Parathyroid adenoma (tissue), 2 donors: Measurements from ENCODE around the gene DSG2.

ENCODE experiments used
- H2AFZ ChIP-seq: fragments of 300-600 bp; sonication (generic); one replicate; pipeline ENCODE4 v1.7.0; 2017; ENCODE audit warnings: antibody characterized with exemption, mild to moderate bottlenecking
- H3K27ac ChIP-seq: fragments of 300-600 bp; sonication (generic); one replicate; pipeline ENCODE4 v1.7.0; 2017
- H3K27me3 ChIP-seq: fragments of 300-600 bp; sonication (generic); one replicate; pipeline ENCODE4 v1.7.0; 2017; ENCODE audit warnings: low read length; ENCODE audit not compliant: control insufficient read depth, insufficient read depth
- H3K36me3 ChIP-seq: fragments of 300-600 bp; sonication (generic); one replicate; pipeline ENCODE4 v1.7.0; 2017; ENCODE audit warnings: low read length; ENCODE audit not compliant: control insufficient read depth, insufficient read depth
- H3K4me1 ChIP-seq: fragments of 300-600 bp; sonication (generic); one replicate; pipeline ENCODE4 v1.7.0; 2017; ENCODE audit warnings: control low read depth
- H3K4me2 ChIP-seq: fragments of 300-600 bp; sonication (generic); one replicate; pipeline ENCODE4 v1.7.0; 2017; ENCODE audit warnings: low read length
- H3K4me3 ChIP-seq: fragments of 300-600 bp; sonication (generic); one replicate; pipeline ENCODE4 v1.7.0; 2017; ENCODE audit warnings: low read depth, low read length
- H3K79me2 ChIP-seq: fragments of 300-600 bp; sonication (generic); one replicate; pipeline ENCODE4 v1.7.0; 2017; ENCODE audit warnings: control low read depth
- H3K9ac ChIP-seq: fragments of 300-600 bp; sonication (generic); one replicate; pipeline ENCODE4 v1.7.0; 2017; ENCODE audit warnings: mild to moderate bottlenecking
- H3K9me3 ChIP-seq: fragments of 300-600 bp; sonication (generic); one replicate; pipeline ENCODE4 v1.7.0; 2017; ENCODE audit warnings: low read length; ENCODE audit not compliant: control insufficient read depth
- CTCF ChIP-seq: fragments of 300-600 bp; sonication (generic); IDR thresholded peaks from one replicate; pipeline ENCODE4 v1.7.0; 2017; ENCODE audit warnings: antibody characterized with exemption, mild to moderate bottlenecking
- donor health status: primary hyperparathyroidism.

The DSG2 gene

GRCh38 chr18:31497404-31497835, 557 bp upstream of the DSG2 start:
- peaks cover 9% of the 10 kb centered on the region for H3K4me1 ChIP-seq
- peak overlapping the region; percentile 67 for H3K4me2 ChIP-seq
- peak overlapping the region; percentile 98 for H3K4me3 ChIP-seq
- no peaks in the 10 kb centered on the region for H3K36me3 ChIP-seq
- no peaks in the 10 kb centered on the region for H3K9me3 ChIP-seq
- H3K9ac ChIP-seq = peak overlapping the region; percentile 69
- H2AFZ ChIP-seq = peak overlapping the region; percentile 94
- peaks cover 18% of the 10 kb centered on the region for H3K79me2 ChIP-seq
- TF ChIP-seq CTCF = peak; percentile 6
- H3K27ac ChIP-seq = peak overlapping the region; percentile 96
- no peaks in the 10 kb centered on the region for H3K27me3 ChIP-seq

GRCh38 chr18:31498574-31499524, 872 bp downstream of the DSG2 start:
- no peaks in the 10 kb centered on the region for H3K27me3 ChIP-seq
- H2AFZ ChIP-seq = peak overlapping the region; percentile 94
- H3K36me3 ChIP-seq = no peaks in the 10 kb centered on the region
- no peak for TF ChIP-seq CTCF
- no peaks in the 10 kb centered on the region for H3K9me3 ChIP-seq
- H3K79me2 ChIP-seq = peaks cover 32% of the 10 kb centered on the region
- peak overlapping the region; percentile 91 for H3K4me2 ChIP-seq
- peaks cover 9% of the 10 kb centered on the region for H3K4me1 ChIP-seq
- peak overlapping the region; percentile 96 for H3K27ac ChIP-seq
- H3K9ac ChIP-seq = peak overlapping the region; percentile 98
- peak overlapping the region; percentile 98 for H3K4me3 ChIP-seq

GRCh38 chr18:31500051-31500688, 2.2 kb downstream of the DSG2 start:
- Histone ChIP-seq H3K36me3 (no peaks in the 10 kb centered on the region), H3K4me2 (peak overlapping the region; percentile 91), H3K9ac (no peak overlapping the region), H3K79me2 (peaks cover 32% of the 10 kb centered on the region), H3K27me3 (no peaks in the 10 kb centered on the region), H3K27ac (peak overlapping the region; percentile 96), H2AFZ (peak overlapping the region; percentile 94), H3K9me3 (no peaks in the 10 kb centered on the region), H3K4me3 (peak overlapping the region; percentile 98), H3K4me1 (peaks cover 9% of the 10 kb centered on the region)
- TF ChIP-seq CTCF = no peak

GRCh38 chr18:31503011-31503410, 5.0 kb downstream of the DSG2 start:
- Histone ChIP-seq H3K27ac (no peak overlapping the region), H3K4me2 (no peak overlapping the region), H3K9me3 (no peaks in the 10 kb centered on the region), H3K79me2 (peaks cover 45% of the 10 kb centered on the region), H3K4me1 (peaks cover 9% of the 10 kb centered on the region), H3K9ac (no peak overlapping the region), H3K36me3 (no peaks in the 10 kb centered on the region), H3K4me3 (no peak overlapping the region), H2AFZ (no peak overlapping the region), H3K27me3 (no peaks in the 10 kb centered on the region)
- no peak for TF ChIP-seq CTCF
